GM23248 (cell line): ENCODE data around the gene JPH2. TPM values are rescaled to one million over a fixed set of nuclear protein-coding genes. Genes with fewer than 3 reads are reported as not detected.
A peak's percentile ranks its signal among the peaks of the same experiment; 100 is the strongest.

Experiments used
- DNase-seq: peaks from one replicate; pipeline ENCODE4 v3.0.0-alpha.2; 2015
- H2AFZ ChIP-seq: fragments of 200-600 bp; sonication (generic); 2 replicates; pipeline ENCODE4 v1.6.1; 2016; ENCODE audit warnings: antibody characterized with exemption
- H3F3A ChIP-seq: fragments of 200-600 bp; sonication (generic); 2 replicates; pipeline ENCODE4 v1.6.1; 2016; ENCODE audit warnings: mild to moderate bottlenecking, antibody characterized with exemption, mixed run types; ENCODE audit not compliant: insufficient read depth
- H3K27ac ChIP-seq: fragments of 200-600 bp; sonication (generic); 2 replicates; pipeline ENCODE4 v1.5.1; 2016; ENCODE audit warnings: mild to moderate bottlenecking
- H3K27me3 ChIP-seq: fragments of 200-600 bp; sonication (generic); replicated peaks from 2 replicates; pipeline ENCODE4 v1.6.1; 2016; ENCODE audit warnings: mild to moderate bottlenecking; ENCODE audit not compliant: insufficient read depth
- H3K36me3 ChIP-seq: fragments of 200-600 bp; sonication (generic); 2 replicates; pipeline ENCODE4 v1.6.1; 2016; ENCODE audit warnings: low read depth, mild to moderate bottlenecking
- H3K4me1 ChIP-seq: fragments of 200-600 bp; sonication (generic); 2 replicates; pipeline ENCODE4 v1.6.1; 2016; ENCODE audit warnings: mild to moderate bottlenecking; ENCODE audit not compliant: insufficient read depth
- H3K4me2 ChIP-seq: fragments of 200-600 bp; sonication (generic); one replicate; pipeline ENCODE4 v1.6.1; 2016; ENCODE audit warnings: mild to moderate bottlenecking; ENCODE audit not compliant: unreplicated experiment
- H3K4me3 ChIP-seq: fragments of 200-600 bp; sonication (generic); 2 replicates; pipeline ENCODE4 v1.5.1; 2016; ENCODE audit warnings: mild to moderate bottlenecking
- H3K79me2 ChIP-seq: fragments of 200-600 bp; sonication (generic); 2 replicates; pipeline ENCODE4 v1.6.1; 2016; ENCODE audit warnings: mild to moderate bottlenecking; ENCODE audit not compliant: insufficient read depth
- H3K9ac ChIP-seq: fragments of 200-600 bp; sonication (generic); 2 replicates; pipeline ENCODE4 v1.6.1; 2016; ENCODE audit warnings: mild to moderate bottlenecking
- H3K9me2 ChIP-seq: fragments of 200-600 bp; sonication (generic); 2 replicates; pipeline ENCODE4 v1.6.1; 2016; ENCODE audit warnings: mixed run types, mild to moderate bottlenecking, moderate library complexity; ENCODE audit not compliant: insufficient read depth
- H3K9me3 ChIP-seq: fragments of 200-600 bp; sonication (generic); one replicate; pipeline ENCODE4 v1.6.1; 2017; ENCODE audit warnings: low read depth
- H4K20me1 ChIP-seq: fragments of 200-600 bp; sonication (generic); 2 replicates; pipeline ENCODE4 v1.6.0; 2016; ENCODE audit not compliant: insufficient read depth
- EZH2 ChIP-seq: fragments of 200-600 bp; sonication (generic); IDR thresholded peaks from 2 replicates; pipeline ENCODE4 v1.6.1; 2018; ENCODE audit warnings: antibody characterized with exemption, mild to moderate bottlenecking; ENCODE audit not compliant: insufficient read depth, poor library complexity, severe bottlenecking
- EZH2phosphoT487 ChIP-seq: fragments of 200-600 bp; sonication (generic); IDR thresholded peaks from 2 replicates; pipeline ENCODE4 v1.6.1; 2018; ENCODE audit warnings: antibody characterized with exemption, moderate library complexity, mild to moderate bottlenecking, low read depth; ENCODE audit not compliant: insufficient read depth
- WGBS, 2 experiments: methylation state at CpG; one replicate each; pipeline ENCODE4 v1.1.6; 2015 to 2017; ENCODE audit warnings: low lambda C conversion rate in 2 of 2, low coverage in 1 of 2; ENCODE audit errors: missing lambda C conversion rate in 2 of 2; 5-methylcytosine and 5-hydroxymethylcytosine counted together
- in situ Hi-C: fragments of 300-500 bp; cut with MboI; formaldehyde crosslinking; loops from 2 replicates; pipeline ENCODE4 v1.15.0; 2020
- polyA plus RNA-seq: library from polyadenylated mRNA; unstranded; fragments of >200 nt; fragmentation: Nextera tagmentation; extraction: Ambion mirVana; gene quantifications from 2 replicates; pipeline ENCODE4 v1.2.1, GENCODE V29; 2016
- total RNA-seq: library from RNA; depleted of rRNA; stranded (reverse); fragments of >200 nt; shearing (Covaris generic); gene quantifications from 2 replicates; pipeline ENCODE4 v1.2.3, GENCODE V29; 2014

The JPH2 gene
- total and polyA plus RNA-seq, 2 experiments from 2014 or later = 1.8 to 9.7 TPM

- no peaks in the 10 kb centered on the region for H4K20me1 ChIP-seq
- H3K4me2 ChIP-seq = no peak overlapping the region
- H3K27me3 ChIP-seq = no peaks in the 10 kb centered on the region
- in situ Hi-C loops = loop anchor here (5.0 to 10.0 kb wide), 2 partner anchors 330 to 547 kb away; no protein-coding TSS in a partner anchor
- H3K36me3 ChIP-seq = no peaks in the 10 kb centered on the region
- TF ChIP-seq EZH2phosphoT487 (no peak), EZH2 (no peak)
- no peaks in the 10 kb centered on the region for H3K9me3 ChIP-seq
- no peaks in the 10 kb centered on the region for H3K79me2 ChIP-seq
- peaks cover 12% of the 10 kb centered on the region; the same call in 1 of the 2 replicates for H3F3A ChIP-seq
- no peak overlapping the region for H3K9ac ChIP-seq
- 83 to 86% methylated on average over 5 of the region's 5 CpGs for WGBS, 2 experiments
- no peak overlapping the region for H2AFZ ChIP-seq
- H3K27ac ChIP-seq = no peak overlapping the region
- H3K4me3 ChIP-seq = no peak overlapping the region
- no peak for DNase-seq
- no peaks in the 10 kb centered on the region for H3K9me2 ChIP-seq
- H3K4me1 ChIP-seq = peaks cover 10% of the 10 kb centered on the region
Observed at GRCh38 chr20:44081888-44082287, 105.1 kb downstream of the JPH2 start.

- Histone ChIP-seq H3K79me2 (no peaks in the 10 kb centered on the region), H3K9me2 (no peaks in the 10 kb centered on the region), H3K27ac (no peak overlapping the region), H3K4me2 (no peak overlapping the region), H3F3A (peaks cover 12% of the 10 kb centered on the region; the same call in 1 of the 2 replicates), H4K20me1 (no peaks in the 10 kb centered on the region), H3K27me3 (no peaks in the 10 kb centered on the region), H3K9ac (no peak overlapping the region), H3K4me1 (peaks cover 10% of the 10 kb centered on the region), H3K9me3 (no peaks in the 10 kb centered on the region), H3K36me3 (no peaks in the 10 kb centered on the region), H2AFZ (no peak overlapping the region), H3K4me3 (no peak overlapping the region)
- TF ChIP-seq EZH2phosphoT487 (no peak), EZH2 (no peak)
- DNase-seq = no peak
- in situ Hi-C loops = loop anchor here (5.0 to 10.0 kb wide), 2 partner anchors 329 to 547 kb away; no protein-coding TSS in a partner anchor
- 52 to 53% methylated on average over 4 of the region's 4 CpGs for WGBS, 2 experiments
Observed at GRCh38 chr20:44081476-44081875, 105.5 kb downstream of the JPH2 start.

GRCh38 chr20:44080646-44081267 is 106.2 kb downstream of the JPH2 start:
- 10 to 16% methylated on average over 8 of the region's 8 CpGs for WGBS, 2 experiments
- Histone ChIP-seq H3K27ac (no peak overlapping the region), H3K27me3 (no peaks in the 10 kb centered on the region), H3K36me3 (no peaks in the 10 kb centered on the region), H4K20me1 (no peaks in the 10 kb centered on the region), H3F3A (peaks cover 12% of the 10 kb centered on the region; the same call in 1 of the 2 replicates), H3K9me2 (no peaks in the 10 kb centered on the region), H2AFZ (no peak overlapping the region), H3K9me3 (no peaks in the 10 kb centered on the region), H3K79me2 (no peaks in the 10 kb centered on the region), H3K4me2 (no peak overlapping the region), H3K4me1 (peaks cover 10% of the 10 kb centered on the region), H3K9ac (no peak overlapping the region), H3K4me3 (no peak overlapping the region)
- no peak for TF ChIP-seq EZH2
- TF ChIP-seq EZH2phosphoT487 = no peak
- in situ Hi-C loops = loop anchor here (5.0 to 10.0 kb wide), 2 partner anchors 328 to 546 kb away; no protein-coding TSS in a partner anchor
- peak; percentile 83 for DNase-seq

GRCh38 chr20:44080064-44080463 is 106.9 kb downstream of the JPH2 start:
- Histone ChIP-seq H3K27me3 (no peaks in the 10 kb centered on the region), H3K79me2 (no peaks in the 10 kb centered on the region), H4K20me1 (no peaks in the 10 kb centered on the region), H3F3A (peaks cover 12% of the 10 kb centered on the region; the same call in 1 of the 2 replicates), H3K4me1 (peaks cover 10% of the 10 kb centered on the region), H3K4me3 (no peak overlapping the region), H2AFZ (no peak overlapping the region), H3K9me2 (no peaks in the 10 kb centered on the region), H3K9me3 (no peaks in the 10 kb centered on the region), H3K4me2 (no peak overlapping the region), H3K36me3 (no peaks in the 10 kb centered on the region), H3K27ac (no peak overlapping the region), H3K9ac (no peak overlapping the region)
- DNase-seq = no peak
- no peak for TF ChIP-seq EZH2
- no peak for TF ChIP-seq EZH2phosphoT487
- in situ Hi-C loops = loop anchor here (5.0 to 10.0 kb wide), 2 partner anchors 328 to 545 kb away; no protein-coding TSS in a partner anchor
- WGBS, 2 experiments = 46 to 50% methylated on average over 10 of the region's 10 CpGs
